SK-N-SH treated with all-trans-retinoic acid at 6 μM for 48 hours (cell line): ENCODE measurements around the gene CTNNBL1.

Experiments used
- ATAC-seq: fragments of 200-7000 bp; cut with Tn5 transposase; 3 replicates; pipeline ENCODE4 v1.9.1; 2020; ENCODE audit warnings: mild to moderate bottlenecking, moderate library complexity
- ARNTL ChIP-seq: fragments of 450-650 bp; formaldehyde crosslinking; IDR thresholded peaks from 2 replicates; pipeline ENCODE4 v1.5.0; 2020; ENCODE audit warnings: low read depth, mild to moderate bottlenecking, moderate library complexity, borderline replicate concordance
- BACH2 ChIP-seq: fragments of 250-450 bp; sonication (Bioruptor Pico); IDR thresholded peaks from 2 replicates; pipeline ENCODE4 v1.9.0; 2021; ENCODE audit warnings: mild to moderate bottlenecking, borderline replicate concordance
- CREB5 ChIP-seq: fragments of 250-450 bp; sonication (Bioruptor Pico); IDR thresholded peaks from 2 replicates; pipeline ENCODE4 v1.5.1; 2020; ENCODE audit warnings: low read depth, mild to moderate bottlenecking, moderate library complexity
- CSDC2 ChIP-seq: fragments of 250-450 bp; sonication (Bioruptor Pico); IDR thresholded peaks from 2 replicates; pipeline ENCODE4 v1.5.0; 2020; ENCODE audit warnings: mild to moderate bottlenecking, moderate library complexity
- CSRNP3 ChIP-seq: fragments of 250-450 bp; sonication (Bioruptor Pico); IDR thresholded peaks from 2 replicates; pipeline ENCODE4 v1.5.1; 2021; ENCODE audit warnings: mild to moderate bottlenecking, moderate library complexity
- ESRRG ChIP-seq: fragments of 250-450 bp; sonication (Bioruptor Pico); IDR thresholded peaks from 2 replicates; pipeline ENCODE4 v1.6.1; 2021; ENCODE audit warnings: mild to moderate bottlenecking
- GLIS3 ChIP-seq: fragments of 250-450 bp; sonication (Bioruptor Pico); IDR thresholded peaks from 2 replicates; pipeline ENCODE4 v1.5.0; 2020; ENCODE audit warnings: mild to moderate bottlenecking, moderate library complexity
- ISL1 ChIP-seq: fragments of 250-450 bp; sonication (Bioruptor Pico); IDR thresholded peaks from 2 replicates; pipeline ENCODE4 v2.1.2; 2022; ENCODE audit warnings: mild to moderate bottlenecking, moderate library complexity
- OSR1 ChIP-seq: fragments of 250-450 bp; sonication (Bioruptor Pico); IDR thresholded peaks from 2 replicates; pipeline ENCODE4 v1.8.0; 2022; ENCODE audit warnings: moderate library complexity, mild to moderate bottlenecking, inconsistent platforms
- PATZ1 ChIP-seq: fragments of 250-450 bp; sonication (Bioruptor Pico); IDR thresholded peaks from 2 replicates; pipeline ENCODE4 v1.8.0; 2020; ENCODE audit warnings: mild to moderate bottlenecking, moderate library complexity, borderline replicate concordance
- POU6F1 ChIP-seq: fragments of 250-450 bp; sonication (Bioruptor Pico); IDR thresholded peaks from 2 replicates; pipeline ENCODE4 v1.8.0; 2021; ENCODE audit warnings: low read depth, mild to moderate bottlenecking, moderate library complexity, borderline replicate concordance
- RARB ChIP-seq: fragments of 250-450 bp; sonication (Bioruptor Pico); IDR thresholded peaks from 2 replicates; pipeline ENCODE4 v1.8.0; 2021; ENCODE audit warnings: mild to moderate bottlenecking, moderate library complexity
- TCF4 ChIP-seq: fragments of 250-450 bp; sonication (Bioruptor Pico); IDR thresholded peaks from 2 replicates; pipeline ENCODE4 v1.8.0; 2021; ENCODE audit warnings: mild to moderate bottlenecking, moderate library complexity, borderline replicate concordance
- TOX ChIP-seq: fragments of 250-450 bp; sonication (Bioruptor Pico); IDR thresholded peaks from 2 replicates; pipeline ENCODE4 v1.8.0; 2021; ENCODE audit warnings: mild to moderate bottlenecking, moderate library complexity, borderline replicate concordance
- TSHZ2 ChIP-seq: fragments of 250-450 bp; sonication (Bioruptor Pico); IDR thresholded peaks from 2 replicates; pipeline ENCODE4 v1.5.0; 2020; ENCODE audit warnings: mild to moderate bottlenecking, moderate library complexity
- ZC3H10 ChIP-seq: fragments of 250-450 bp; sonication (Bioruptor Pico); IDR thresholded peaks from 2 replicates; pipeline ENCODE4 v1.5.1; 2021; ENCODE audit warnings: mild to moderate bottlenecking, moderate library complexity
- ZFP3 ChIP-seq: fragments of 250-450 bp; sonication (Bioruptor Pico); IDR thresholded peaks from 2 replicates; pipeline ENCODE4 v1.5.0; 2020; ENCODE audit warnings: mild to moderate bottlenecking, moderate library complexity
- ZFP30 ChIP-seq: fragments of 450-650 bp; formaldehyde crosslinking; IDR thresholded peaks from 2 replicates; pipeline ENCODE4 v1.5.0; 2022; ENCODE audit warnings: mild to moderate bottlenecking, moderate library complexity
- ZNF565 ChIP-seq: fragments of 450-650 bp; formaldehyde crosslinking; conservative IDR thresholded peaks from 2 replicates; pipeline ENCODE4 v1.5.0; 2020; ENCODE audit warnings: low read depth, mild to moderate bottlenecking, moderate library complexity
- ZNF70 ChIP-seq: fragments of 450-650 bp; formaldehyde crosslinking; IDR thresholded peaks from 2 replicates; pipeline ENCODE4 v1.5.0; 2020; ENCODE audit warnings: mild to moderate bottlenecking, moderate library complexity
- ZNF8 ChIP-seq: fragments of 450-650 bp; formaldehyde crosslinking; IDR thresholded peaks from 2 replicates; pipeline ENCODE4 v1.5.0; 2020; ENCODE audit warnings: mild to moderate bottlenecking, moderate library complexity

The CTNNBL1 gene

GRCh38 chr20:37800618-37801017, 106.8 kb downstream of the CTNNBL1 start:
- no peak for TF ChIP-seq ZFP30
- TF ChIP-seq TCF4 (CRISPR knock-in tag) = no peak
- TF ChIP-seq CSRNP3 (CRISPR knock-in tag) = no peak
- TF ChIP-seq BACH2 = no peak
- no peak for TF ChIP-seq ZNF565 (CRISPR knock-in tag)
- no peak for TF ChIP-seq CREB5 (CRISPR knock-in tag)
- TF ChIP-seq GLIS3 (CRISPR knock-in tag) = no peak
- TF ChIP-seq ZC3H10 (CRISPR knock-in tag) = no peak
- ATAC-seq = no peak

GRCh38 chr20:37801921-37802320, 108.1 kb downstream of the CTNNBL1 start:
- ATAC-seq = no peak
- TF ChIP-seq RARB (CRISPR knock-in tag) = no peak
- TF ChIP-seq ESRRG (CRISPR knock-in tag) = no peak
- TF ChIP-seq TSHZ2 (CRISPR knock-in tag) = no peak
- no peak for TF ChIP-seq TOX (CRISPR knock-in tag)
- TF ChIP-seq PATZ1 (CRISPR knock-in tag) = no peak
- no peak for TF ChIP-seq ISL1 (CRISPR knock-in tag)
- TF ChIP-seq ZFP3 = no peak
- TF ChIP-seq BACH2 = no peak
- no peak for TF ChIP-seq CSDC2 (CRISPR knock-in tag)
- no peak for TF ChIP-seq TCF4 (CRISPR knock-in tag)
- TF ChIP-seq ZFP30 = no peak
- TF ChIP-seq CREB5 (CRISPR knock-in tag) = no peak
- TF ChIP-seq POU6F1 (CRISPR knock-in tag) = no peak

- ATAC-seq = no peak
- TF ChIP-seq TOX (CRISPR knock-in tag) (no peak), POU6F1 (CRISPR knock-in tag) (no peak), ISL1 (CRISPR knock-in tag) (no peak), TCF4 (CRISPR knock-in tag) (no peak), ZNF8 (CRISPR knock-in tag) (no peak), ARNTL (no peak), BACH2 (no peak), ZNF70 (CRISPR knock-in tag) (no peak), TSHZ2 (CRISPR knock-in tag) (no peak), GLIS3 (CRISPR knock-in tag) (no peak), OSR1 (CRISPR knock-in tag) (no peak), CSDC2 (CRISPR knock-in tag) (no peak), ZFP3 (no peak)
These were observed 109.8 kb downstream of the CTNNBL1 start for GRCh38 chr20:37803438-37804307.
